Measurements from ENCODE around the gene CRIM1.

Gene CRIM1

DNA sequence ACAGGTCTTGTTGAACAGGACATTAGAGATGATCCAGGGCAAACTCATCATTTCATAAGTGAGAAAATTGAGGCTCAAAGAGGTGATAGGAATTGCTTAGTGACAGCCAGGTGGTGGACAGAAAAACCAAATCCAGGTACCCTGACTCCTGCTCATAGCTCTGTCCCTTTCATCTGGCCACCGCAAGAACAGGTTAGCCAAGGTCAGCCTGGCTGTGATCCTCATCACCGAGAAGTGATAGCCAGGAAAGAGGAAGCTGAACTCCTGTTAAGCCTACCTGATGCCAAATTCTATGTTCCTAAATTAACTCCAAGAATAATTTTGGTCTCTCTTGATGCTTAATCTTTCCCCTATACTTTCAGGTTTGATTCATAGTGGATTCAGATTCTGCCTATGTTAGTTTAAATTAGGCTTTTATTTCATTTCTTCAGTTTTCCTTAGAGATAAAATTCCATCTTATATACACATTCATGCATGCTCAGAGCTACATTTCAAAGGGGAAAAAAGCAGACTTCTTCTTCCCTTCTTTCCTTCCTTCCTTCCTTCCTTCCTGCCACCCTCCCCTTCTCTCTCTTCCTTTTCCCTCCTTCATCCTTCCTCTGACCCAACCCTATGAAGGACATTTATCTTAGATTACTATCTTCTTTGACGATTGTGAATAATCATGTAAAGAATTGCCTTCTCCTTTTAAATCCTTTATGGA is 17.3 kb upstream of the CRIM1 start:
- H3K27ac Mint-ChIP-seq, result no peak overlapping the region
- no peaks in the 10 kb centered on the region for H3K36me3 Mint-ChIP-seq
- H3K4me3 Mint-ChIP-seq, result no peak overlapping the region
- no peak for ATAC-seq (replicated peaks)
- peaks cover 8% of the 10 kb centered on the region in 2 donors for H3K27me3 Mint-ChIP-seq
- no peaks in the 10 kb centered on the region for H3K9me3 Mint-ChIP-seq
- H3K4me1 Mint-ChIP-seq, result no peaks in the 10 kb centered on the region
- DNase-seq, result no peak

DNA sequence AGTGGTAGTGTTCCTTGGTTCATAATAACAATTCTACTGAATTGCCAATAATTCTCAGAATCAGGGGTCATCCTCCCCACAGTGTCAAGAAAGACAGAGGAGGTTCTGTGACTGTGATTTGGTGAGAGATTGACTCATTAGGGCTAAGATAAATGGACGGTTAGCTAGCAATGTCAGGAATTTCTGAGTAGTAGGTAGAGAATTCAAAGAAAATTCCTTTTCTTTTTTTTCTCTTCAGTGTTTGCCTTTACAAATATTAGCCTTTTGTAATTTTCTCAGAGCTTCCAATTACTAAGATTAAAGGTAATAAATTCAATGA is 16.8 kb upstream of the CRIM1 start:
- no peak for ATAC-seq (replicated peaks)
- no peak for DNase-seq
- peaks cover 13% of the 10 kb centered on the region in 2 donors for H3K27me3 Mint-ChIP-seq

DNA sequence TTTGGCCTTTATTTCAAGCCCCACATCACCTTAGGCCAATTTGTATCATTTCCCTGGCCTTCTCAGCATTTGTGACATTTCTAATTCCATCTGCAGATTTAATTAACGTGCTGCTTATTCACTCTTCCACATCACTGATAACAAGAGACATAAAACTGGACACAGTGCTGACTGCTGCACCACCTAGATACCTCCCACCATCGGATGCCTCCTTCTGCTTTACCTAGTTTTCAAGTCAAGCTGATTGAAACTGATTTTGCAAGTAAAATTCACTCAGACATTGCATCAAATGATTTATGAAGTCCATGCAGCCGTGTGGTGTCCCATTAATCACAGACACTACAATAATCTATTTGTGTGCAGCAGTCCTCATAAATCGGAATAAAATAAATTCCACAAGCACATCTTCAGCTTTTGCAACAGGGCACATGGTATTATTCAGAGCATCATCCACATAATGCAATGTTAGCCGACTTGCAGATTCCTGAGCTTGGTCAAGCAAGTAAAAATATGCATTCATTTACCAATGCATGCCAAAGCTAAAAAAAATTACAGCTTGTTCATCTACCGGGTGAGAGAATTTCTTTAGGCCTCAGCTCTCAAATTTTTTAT is 15.9 kb upstream of the CRIM1 start:
- Mint-ChIP-seq H3K27ac (no peak overlapping the region), H3K4me3 (no peak overlapping the region), H3K27me3 (peaks cover 17 to 18% of the 10 kb centered on the region in 2 donors), H3K36me3 (no peaks in the 10 kb centered on the region), H3K9me3 (no peaks in the 10 kb centered on the region), H3K4me1 (no peaks in the 10 kb centered on the region)
- DNase-seq, result no peak
- ATAC-seq (replicated peaks), result no peak

More for the DNA sequence above, 16.8 kb upstream of the CRIM1 start:
- Mint-ChIP-seq H3K36me3 (no peaks in the 10 kb centered on the region), H3K4me1 (no peaks in the 10 kb centered on the region), H3K4me3 (no peak overlapping the region), H3K9me3 (no peaks in the 10 kb centered on the region), H3K27ac (no peak overlapping the region)

DNA sequence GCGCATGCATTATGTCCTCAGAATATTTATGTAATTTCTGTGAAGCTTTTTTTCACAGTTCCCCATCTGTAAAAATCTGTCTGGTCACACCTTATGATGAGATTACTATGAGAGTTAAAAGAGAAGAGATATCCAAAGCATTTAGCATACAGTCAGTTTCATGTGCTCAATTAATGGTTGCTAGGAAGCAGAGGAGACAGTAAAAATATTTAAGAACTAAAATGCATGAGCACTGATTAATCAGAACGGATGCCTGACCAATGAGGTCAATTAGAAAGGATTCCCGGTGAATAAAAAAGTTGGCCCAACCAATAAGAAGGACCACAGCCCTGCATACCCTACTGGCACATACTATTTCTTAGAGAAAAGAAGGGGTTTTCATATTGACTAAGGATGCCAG is 12.0 kb upstream of the CRIM1 start:
- H3K4me3 Mint-ChIP-seq, result no peak overlapping the region
- no peaks in the 10 kb centered on the region for H3K4me1 Mint-ChIP-seq
- DNase-seq (no peak), ATAC-seq (replicated peaks) (no peak)
- H3K27me3 Mint-ChIP-seq, result peaks cover 14 to 16% of the 10 kb centered on the region in 2 donors
- H3K36me3 Mint-ChIP-seq, result no peaks in the 10 kb centered on the region
- no peaks in the 10 kb centered on the region for H3K9me3 Mint-ChIP-seq
- no peak overlapping the region for H3K27ac Mint-ChIP-seq

DNA sequence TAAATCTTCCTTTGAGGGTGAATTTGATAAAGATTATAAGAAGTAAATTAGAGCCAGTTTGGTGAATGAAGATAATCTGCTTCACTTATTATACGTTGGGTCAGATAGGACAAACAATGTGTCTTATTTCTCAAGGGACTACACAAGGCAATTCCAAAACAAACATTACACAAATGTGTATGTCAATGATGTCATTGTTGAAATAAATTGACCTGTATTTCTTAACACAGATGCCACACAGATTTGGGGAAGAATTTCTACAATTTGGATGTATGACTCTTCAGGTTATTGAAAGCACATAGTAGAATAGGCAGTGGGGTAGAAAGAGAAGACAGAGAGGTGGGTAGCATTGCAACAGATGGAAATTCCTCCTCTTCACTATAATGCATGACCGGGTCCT is 6.9 kb upstream of the CRIM1 start:
- no peaks in the 10 kb centered on the region for H3K9me3 Mint-ChIP-seq
- H3K4me3 Mint-ChIP-seq, result no peak overlapping the region
- H3K36me3 Mint-ChIP-seq, result no peaks in the 10 kb centered on the region
- DNase-seq (no peak), ATAC-seq (replicated peaks) (no peak)
- H3K4me1 Mint-ChIP-seq, result peaks cover 9 to 15% of the 10 kb centered on the region in 2 donors
- H3K27ac Mint-ChIP-seq, result no peak overlapping the region
- peaks cover 9 to 11% of the 10 kb centered on the region in 2 donors for H3K27me3 Mint-ChIP-seq

DNA sequence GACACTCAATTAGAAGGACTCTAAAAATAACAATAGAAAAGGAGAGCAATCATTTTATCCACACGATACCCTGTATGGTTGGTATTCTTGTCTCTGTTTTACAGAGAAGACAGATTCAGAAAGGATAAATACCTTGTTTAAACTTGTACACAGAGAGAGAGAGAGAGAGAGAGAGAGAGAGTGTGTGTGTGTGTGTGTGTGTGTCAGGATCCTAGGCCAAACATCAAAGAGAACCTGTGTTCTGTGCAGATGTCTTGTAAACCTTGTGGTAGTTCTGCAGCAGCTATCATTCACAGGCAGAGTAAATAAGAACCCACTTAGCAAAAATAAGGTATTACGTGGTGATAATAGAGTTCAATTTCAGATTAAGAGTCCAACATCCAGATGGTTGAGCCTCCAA is 4.3 kb upstream of the CRIM1 start:
- peaks cover 23 to 28% of the 10 kb centered on the region in 2 donors for H3K4me1 Mint-ChIP-seq
- H3K27me3 Mint-ChIP-seq, result peaks cover 0 to 12% of the 10 kb centered on the region in 2 donors
- H3K4me3 Mint-ChIP-seq, result no peak overlapping the region
- ATAC-seq (replicated peaks) (no peak), DNase-seq (no peak)
- no peaks in the 10 kb centered on the region for H3K9me3 Mint-ChIP-seq
- no peaks in the 10 kb centered on the region for H3K36me3 Mint-ChIP-seq
- no peak overlapping the region for H3K27ac Mint-ChIP-seq

DNA sequence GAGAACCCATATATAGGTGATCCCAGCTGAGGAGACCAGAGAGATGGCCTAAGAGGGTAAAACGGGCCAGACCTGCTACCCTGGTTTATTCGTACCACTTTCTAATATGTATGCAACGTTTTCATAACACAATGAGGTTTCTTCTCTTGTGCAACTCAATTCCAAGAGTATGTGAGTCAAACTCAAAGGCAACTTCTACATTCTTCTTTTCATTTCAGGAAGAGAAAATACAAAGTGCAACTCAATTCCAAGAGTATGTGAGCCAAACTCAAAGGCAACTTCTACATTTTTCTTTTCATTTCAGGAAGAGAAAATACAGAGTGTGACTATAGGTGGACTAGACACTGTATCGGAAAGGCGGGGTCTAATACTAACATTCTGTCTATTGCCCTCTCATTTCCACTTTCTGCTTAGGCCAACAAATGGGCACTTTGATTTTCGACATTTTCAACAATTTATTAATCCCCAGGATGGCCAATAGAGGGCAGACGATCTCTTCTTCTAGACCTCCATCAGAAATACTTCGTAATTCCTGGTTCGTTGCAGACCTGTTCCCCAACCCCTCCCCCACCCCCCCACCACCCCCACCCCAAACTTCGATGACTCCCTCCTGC is 3.7 kb upstream of the CRIM1 start:
- Mint-ChIP-seq H3K4me3 (no peak overlapping the region), H3K27ac (no peak overlapping the region), H3K27me3 (peaks cover 0 to 12% of the 10 kb centered on the region in 2 donors), H3K36me3 (no peaks in the 10 kb centered on the region), H3K4me1 (peaks cover 23 to 29% of the 10 kb centered on the region in 2 donors), H3K9me3 (no peaks in the 10 kb centered on the region)
- DNase-seq (no peak), ATAC-seq (replicated peaks) (peak in 1 of 2 donors; percentile 15)

DNA sequence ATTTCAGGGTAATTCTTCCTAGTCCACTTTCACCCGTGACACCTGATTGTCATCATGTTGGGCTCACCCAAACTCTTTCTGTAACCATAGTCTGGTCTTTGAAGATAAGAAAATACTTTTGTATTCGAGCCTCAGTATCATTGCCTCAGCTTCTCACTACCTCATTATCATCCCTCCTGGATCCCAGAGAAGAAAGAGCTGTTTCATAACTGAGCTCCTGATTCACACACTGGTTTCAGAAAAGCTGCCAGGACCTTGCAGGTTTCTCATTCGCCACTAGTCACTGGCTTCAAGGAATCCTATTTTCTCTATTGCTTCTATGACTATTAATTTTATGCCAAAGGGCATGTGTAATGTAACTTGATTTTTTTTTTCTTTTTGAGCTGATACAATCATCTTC is 2.9 kb upstream of the CRIM1 start:
- Mint-ChIP-seq H3K9me3 (no peaks in the 10 kb centered on the region), H3K4me3 (no peak overlapping the region), H3K27me3 (peaks cover 6 to 14% of the 10 kb centered on the region in 2 donors), H3K27ac (no peak overlapping the region), H3K36me3 (no peaks in the 10 kb centered on the region), H3K4me1 (peaks cover 32 to 38% of the 10 kb centered on the region in 2 donors)
- DNase-seq (no peak), ATAC-seq (replicated peaks) (no peak)

DNA sequence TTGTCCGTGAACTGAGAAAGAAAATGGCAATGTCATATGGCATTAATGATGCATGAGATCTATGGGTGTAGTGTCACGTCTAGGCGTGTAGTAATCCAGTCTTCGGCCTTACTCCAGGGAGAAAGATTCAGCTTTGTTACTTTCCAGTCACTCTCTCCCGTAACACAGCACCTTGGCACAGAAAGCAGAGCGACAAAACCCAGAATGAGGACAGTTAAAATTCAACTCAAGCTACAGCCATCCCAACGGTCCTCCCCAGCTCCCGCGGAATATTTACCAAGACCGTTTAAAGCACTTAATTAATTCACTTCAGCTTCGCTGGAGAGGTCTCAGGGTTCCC is 797 bp upstream of the CRIM1 start:
- no peaks in the 10 kb centered on the region for H3K36me3 Mint-ChIP-seq
- H3K9me3 Mint-ChIP-seq, result no peaks in the 10 kb centered on the region
- peak overlapping the region; percentile 79 to 87 for H3K4me3 Mint-ChIP-seq
- peak overlapping the region; percentile 72 for H3K27ac Mint-ChIP-seq
- no peak for ATAC-seq (replicated peaks)
- H3K27me3 Mint-ChIP-seq, result peaks cover 6 to 21% of the 10 kb centered on the region in 2 donors
- no peak for DNase-seq
- H3K4me1 Mint-ChIP-seq, result peaks cover 40 to 49% of the 10 kb centered on the region in 2 donors

DNA sequence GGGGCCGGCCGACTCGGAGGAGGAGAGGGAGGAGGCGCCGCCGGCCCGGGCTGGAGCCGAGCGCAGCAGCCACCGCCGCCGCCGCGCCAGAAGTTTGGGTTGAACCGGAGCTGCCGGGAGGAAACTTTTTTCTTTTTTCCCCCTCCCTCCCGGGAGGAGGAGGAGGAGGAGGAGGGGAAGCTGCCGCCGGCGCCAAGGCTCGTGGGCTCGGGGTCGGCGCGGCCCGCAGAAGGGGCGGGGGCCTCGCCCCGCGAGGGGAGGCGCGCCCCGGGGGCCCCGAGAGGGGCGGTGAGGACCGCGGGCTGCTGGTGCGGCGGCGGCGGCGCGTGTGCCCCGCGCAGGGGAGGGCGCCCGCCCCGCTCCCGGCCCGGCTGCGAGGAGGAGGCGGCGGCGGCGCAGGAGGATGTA is 316 bp downstream of the CRIM1 start:
- Mint-ChIP-seq H3K4me3 (peak overlapping the region; percentile 88 to 90), H3K27ac (no peak overlapping the region), H3K27me3 (peaks cover 6 to 21% of the 10 kb centered on the region in 2 donors), H3K36me3 (no peaks in the 10 kb centered on the region), H3K9me3 (no peaks in the 10 kb centered on the region), H3K4me1 (peaks cover 40 to 49% of the 10 kb centered on the region in 2 donors)
- ATAC-seq (replicated peaks) (no peak), DNase-seq (no peak)

DNA sequence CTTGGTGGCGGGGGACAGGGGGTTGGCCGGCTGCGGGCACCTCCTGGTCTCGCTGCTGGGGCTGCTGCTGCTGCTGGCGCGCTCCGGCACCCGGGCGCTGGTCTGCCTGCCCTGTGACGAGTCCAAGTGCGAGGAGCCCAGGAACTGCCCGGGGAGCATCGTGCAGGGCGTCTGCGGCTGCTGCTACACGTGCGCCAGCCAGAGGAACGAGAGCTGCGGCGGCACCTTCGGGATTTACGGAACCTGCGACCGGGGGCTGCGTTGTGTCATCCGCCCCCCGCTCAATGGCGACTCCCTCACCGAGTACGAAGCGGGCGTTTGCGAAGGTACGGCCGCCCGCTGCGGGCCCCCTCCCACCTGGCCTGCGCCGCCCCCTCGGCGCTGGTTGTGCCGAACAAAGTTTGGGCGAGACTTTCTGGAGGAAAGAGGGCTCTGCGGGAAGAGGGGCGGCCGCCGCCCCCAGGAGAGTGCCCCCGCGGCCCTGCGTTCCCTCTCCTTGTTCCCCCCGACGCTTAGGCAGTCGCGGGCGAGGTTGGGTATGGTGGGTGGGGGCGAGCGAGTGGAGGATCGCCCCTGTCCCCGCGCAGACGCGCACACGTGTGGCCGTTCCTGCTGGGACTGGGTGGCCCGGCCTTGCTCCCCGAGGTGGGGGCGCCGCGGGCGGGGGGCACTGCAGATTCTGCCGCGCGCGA is 866 bp downstream of the CRIM1 start:
- peak overlapping the region; percentile 88 to 90 for H3K4me3 Mint-ChIP-seq
- DNase-seq, result peak; percentile 32
- peaks cover 41 to 49% of the 10 kb centered on the region in 2 donors for H3K4me1 Mint-ChIP-seq
- no peaks in the 10 kb centered on the region for H3K9me3 Mint-ChIP-seq
- peak; percentile 33 to 39 for ATAC-seq (replicated peaks)
- peaks cover 6 to 21% of the 10 kb centered on the region in 2 donors for H3K27me3 Mint-ChIP-seq
- H3K27ac Mint-ChIP-seq, result peak overlapping the region; percentile 88
- H3K36me3 Mint-ChIP-seq, result no peaks in the 10 kb centered on the region

DNA sequence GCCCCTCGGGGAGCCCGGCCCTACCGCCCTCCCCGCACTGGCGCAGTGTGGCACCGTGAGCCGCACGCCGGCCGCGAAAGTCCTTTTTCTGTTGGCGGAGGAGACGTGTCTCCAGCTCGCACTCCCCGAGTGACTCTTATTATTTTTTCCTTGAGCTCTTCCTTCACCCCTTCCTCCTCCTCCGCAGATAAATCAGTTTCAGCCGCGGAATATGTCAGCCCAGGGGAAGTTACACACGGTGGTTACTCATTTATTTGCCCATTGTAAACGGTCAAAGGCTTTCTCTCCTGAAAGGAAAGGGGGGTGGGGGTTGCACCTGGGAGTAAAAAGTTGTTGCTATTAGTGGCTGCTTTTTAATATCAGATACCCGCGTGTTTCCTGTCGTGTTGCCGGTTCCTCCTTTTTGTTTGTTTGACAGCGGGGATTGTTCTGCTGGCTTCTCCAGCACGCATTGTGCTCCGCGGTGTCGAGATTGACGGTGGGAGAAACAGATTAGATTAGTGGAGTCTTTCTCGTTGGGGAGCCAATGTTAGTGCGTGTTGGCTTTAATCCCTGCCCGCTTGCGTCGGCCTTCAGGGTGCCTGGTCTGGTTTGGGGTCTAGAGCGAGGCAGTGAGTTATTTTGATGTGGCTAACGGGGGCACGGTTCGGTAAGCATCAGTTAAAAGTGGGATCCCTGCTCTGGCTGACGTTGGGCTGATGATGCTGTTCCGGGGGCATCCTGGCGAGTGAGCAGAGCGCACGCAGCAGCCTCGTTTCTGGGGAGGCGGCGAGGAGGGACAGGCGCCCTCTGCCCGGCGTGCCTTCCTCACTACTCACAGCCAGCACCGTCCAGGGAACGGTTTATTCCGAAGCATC is 1.6 kb downstream of the CRIM1 start:
- no peaks in the 10 kb centered on the region for H3K9me3 Mint-ChIP-seq
- DNase-seq, result peak; percentile 54

DNA sequence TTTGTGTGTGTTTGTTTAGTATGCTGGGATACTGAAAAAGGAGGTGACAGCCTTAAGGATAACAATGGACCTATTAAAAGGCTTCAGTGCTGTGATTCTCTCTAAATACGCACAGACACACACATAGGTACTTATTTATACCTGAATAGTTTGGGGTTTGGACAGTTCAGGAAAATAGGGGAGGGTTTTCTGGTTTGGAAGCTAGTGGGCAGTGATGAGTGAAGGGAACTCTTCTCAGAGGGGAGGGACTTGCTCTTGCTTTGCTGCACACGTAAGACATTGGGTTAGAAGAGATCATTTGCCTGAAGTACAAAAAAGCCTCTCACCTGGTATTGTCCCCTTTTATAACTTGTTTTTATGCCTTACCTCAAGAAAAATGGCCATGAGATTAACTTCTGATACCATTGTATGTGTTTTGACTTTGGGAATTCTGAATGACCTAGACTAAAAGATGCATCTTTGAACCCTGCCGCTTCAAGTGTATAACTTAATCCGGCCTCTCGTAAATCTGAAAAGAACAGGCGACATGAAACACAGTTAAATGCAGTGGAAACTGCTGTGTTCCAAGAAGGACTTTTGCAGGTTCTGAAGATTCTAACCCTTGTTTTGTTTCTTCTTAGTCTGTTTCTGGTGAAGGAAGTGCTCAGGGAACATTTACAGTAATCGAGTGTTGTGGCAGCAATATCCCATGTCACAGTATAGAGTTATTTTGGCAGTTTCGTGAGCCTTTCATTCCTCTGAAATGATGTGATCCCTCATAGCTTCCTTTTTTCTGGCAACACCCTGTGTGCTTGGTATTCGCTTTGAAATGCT is 2.5 kb downstream of the CRIM1 start:
- ATAC-seq (replicated peaks) (peak in 1 of 2 donors; percentile 14), DNase-seq (no peak)
- peaks cover 35 to 40% of the 10 kb centered on the region in 2 donors for H3K4me1 Mint-ChIP-seq
- peak overlapping the region; percentile 88 to 90 for H3K4me3 Mint-ChIP-seq
- H3K27ac Mint-ChIP-seq, result peak overlapping the region; percentile 97
- H3K36me3 Mint-ChIP-seq, result no peaks in the 10 kb centered on the region
- H3K9me3 Mint-ChIP-seq, result no peaks in the 10 kb centered on the region
- peaks cover 6 to 21% of the 10 kb centered on the region in 2 donors for H3K27me3 Mint-ChIP-seq

More for the DNA sequence above, 1.6 kb downstream of the CRIM1 start:
- peak; percentile 54 to 61 for ATAC-seq (replicated peaks)
- Mint-ChIP-seq H3K4me1 (peaks cover 41 to 48% of the 10 kb centered on the region in 2 donors), H3K27ac (peak overlapping the region; percentile 97), H3K36me3 (no peaks in the 10 kb centered on the region), H3K4me3 (peak overlapping the region; percentile 88 to 90), H3K27me3 (peaks cover 6 to 21% of the 10 kb centered on the region in 2 donors)

Measured in stimulated activated naive B cell treated with anti-CD40 and anti-IgM and Interleukin-4, amounts not matched to agents 10 μg/mL and 1 μg/mL and 100 μg/mL, for 72 hours (primary cell).